ENCODE results near the gene CACHD1.
A peak's percentile ranks its signal among the peaks of the same experiment; 100 is the strongest.
"Not testable (repeated sequence)": the region's sequence is repeated elsewhere in the genome, so short reads cannot be mapped to it uniquely, and the experiment has no call there.

CACHD1 gene

DNA sequence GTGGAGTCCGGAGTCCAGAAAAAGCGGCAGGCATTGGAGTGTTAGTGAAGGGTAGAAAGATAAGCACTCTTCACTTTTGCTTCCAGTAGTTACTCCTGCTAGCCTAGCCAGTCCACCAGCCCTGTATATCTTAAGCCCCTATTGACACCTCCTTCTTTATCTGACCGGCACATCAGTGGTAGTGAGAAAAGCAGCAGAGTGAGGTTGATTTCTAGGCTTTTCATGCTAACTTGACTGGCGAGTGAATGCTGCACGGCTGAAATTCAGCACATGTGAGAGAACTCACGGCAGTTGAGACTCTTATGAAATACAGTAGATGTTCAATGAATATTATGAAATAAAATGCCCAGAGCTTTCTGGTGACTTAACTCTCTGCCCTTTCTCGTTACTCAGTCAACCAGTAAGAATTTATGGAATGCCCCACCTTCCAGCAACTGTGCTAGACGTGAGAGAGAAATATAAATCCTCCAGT lies 128.2 kb downstream of the CACHD1 start:
- DNase-seq = no peak

DNA sequence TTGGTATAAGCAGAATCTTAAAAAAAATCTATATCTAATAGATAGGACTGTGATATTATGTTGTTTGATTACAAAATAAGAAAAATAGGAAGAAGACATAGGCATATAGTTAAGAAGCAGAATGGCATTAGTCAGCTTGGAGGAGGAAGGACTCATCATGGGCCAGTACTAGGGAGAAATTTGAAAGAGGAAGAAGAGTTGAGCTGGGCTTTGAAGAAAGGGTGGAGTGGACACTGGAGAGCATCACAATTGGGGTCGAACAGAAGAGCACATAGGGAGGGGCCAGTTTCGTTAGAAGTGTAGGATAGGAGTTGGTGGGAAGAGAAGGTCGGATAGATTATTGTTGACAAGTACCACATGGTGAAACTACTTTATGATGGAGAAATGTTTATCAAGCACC lies 129.3 kb downstream of the CACHD1 start:
- no peak for DNase-seq

DNA sequence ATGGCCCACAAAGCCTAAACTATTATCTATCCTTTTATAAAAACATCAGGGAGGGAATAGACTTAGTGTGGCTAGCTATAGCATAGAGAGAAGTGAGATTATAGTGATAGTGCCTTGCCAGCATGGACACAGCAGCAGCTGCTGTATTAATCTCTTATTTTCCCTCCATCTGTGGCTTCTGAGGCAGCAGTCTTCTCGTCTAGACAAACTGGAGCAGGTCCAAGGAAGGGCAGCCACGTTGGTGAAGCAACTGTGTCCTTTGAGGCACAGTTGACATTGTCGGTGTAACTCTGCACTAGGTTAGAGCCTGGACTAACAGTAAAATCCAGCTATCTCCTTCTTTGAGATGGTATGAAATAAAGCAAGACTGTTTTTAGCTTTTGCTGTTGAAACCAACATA lies 131.3 kb downstream of the CACHD1 start:
- no peak for DNase-seq

DNA sequence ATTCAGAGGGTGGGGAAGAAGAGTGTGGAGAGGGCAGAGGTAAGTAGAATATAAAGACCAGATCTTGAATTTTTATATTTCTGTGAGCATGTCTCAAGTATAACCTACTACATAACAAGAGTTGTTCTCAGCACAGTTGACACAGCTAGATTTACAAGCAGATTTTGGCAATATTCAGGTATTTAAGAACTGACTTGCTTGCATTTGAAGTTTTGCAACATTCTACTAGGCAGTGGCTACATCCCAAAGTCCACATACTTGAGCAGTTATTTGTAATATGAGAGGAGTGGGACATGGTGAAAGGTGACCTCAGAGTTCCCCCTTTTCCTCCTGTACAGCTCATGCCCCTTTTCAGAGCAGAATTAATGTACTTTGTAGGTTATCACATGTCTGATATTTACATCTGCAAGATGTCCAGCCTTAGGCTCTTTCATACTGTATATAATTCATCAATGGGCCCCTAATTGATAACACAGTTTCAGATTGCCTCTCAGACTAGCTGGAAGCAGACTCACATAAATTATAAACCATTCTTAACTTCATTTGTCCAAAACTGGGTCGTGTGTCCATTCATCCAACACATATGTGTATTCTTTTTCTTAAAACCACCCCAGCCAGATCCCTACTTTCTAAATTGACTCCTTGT lies 138.2 kb downstream of the CACHD1 start:
- DNase-seq = no peak

DNA sequence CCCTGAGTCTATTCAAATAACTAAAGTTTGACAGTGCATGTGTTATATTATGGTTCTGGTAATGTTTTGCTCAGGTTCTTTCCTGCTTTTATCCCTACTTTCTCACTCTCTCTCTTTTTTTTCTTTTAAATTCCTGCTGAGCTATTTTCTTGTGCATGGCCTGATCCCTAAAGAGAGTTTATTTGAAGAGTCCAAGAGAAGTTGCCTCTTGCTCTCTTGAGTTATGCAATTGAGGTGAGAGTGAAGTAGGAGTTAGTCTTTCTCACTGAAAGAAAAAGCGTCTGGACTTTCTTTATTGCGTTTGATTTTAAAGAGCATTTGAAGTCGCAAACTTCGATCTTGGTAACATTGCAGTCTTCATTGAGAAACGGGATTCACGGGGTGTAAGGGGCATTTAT lies 138.7 kb downstream of the CACHD1 start:
- DNase-seq = no peak

DNA sequence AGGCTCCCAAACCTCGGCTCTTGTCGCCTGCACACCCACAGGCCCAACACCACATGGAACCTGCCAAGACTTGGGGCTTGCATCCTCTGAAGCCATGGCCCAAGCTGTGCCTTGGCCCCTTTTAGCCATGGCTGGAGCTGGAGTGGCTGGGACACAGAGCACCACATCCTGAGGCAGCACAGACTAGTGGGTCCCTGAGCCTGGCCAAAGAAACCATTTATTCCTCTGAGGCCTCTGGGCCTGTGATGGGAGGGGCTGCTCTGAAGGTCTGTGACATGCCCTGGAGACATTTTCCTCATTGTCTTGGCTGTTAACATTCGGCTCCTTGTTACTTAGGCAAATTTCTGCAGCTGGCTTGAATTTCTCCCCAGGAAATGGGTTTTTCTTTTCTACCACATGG lies 141.0 kb downstream of the CACHD1 start:
- DNase-seq = not testable (repeated sequence)

DNA sequence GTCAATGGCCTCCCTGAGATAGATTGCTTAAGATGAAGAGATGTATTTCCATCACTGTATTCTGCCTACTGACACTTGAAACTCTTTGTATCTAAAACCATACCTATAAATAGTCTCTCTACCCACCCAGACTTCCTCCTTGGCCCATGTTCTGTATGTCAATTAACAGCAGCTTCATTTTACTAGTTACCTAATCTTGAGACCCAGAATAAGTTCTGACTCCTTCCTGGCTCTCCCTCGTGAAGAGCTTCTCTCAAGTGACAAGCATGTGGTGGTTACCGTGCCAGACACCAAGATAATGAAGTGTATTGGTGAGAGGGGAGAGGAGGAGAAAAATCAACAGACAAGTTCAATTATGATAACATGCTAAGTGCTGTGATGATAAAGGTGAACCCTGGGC lies 146.1 kb downstream of the CACHD1 start:
- no peak for DNase-seq

DNA sequence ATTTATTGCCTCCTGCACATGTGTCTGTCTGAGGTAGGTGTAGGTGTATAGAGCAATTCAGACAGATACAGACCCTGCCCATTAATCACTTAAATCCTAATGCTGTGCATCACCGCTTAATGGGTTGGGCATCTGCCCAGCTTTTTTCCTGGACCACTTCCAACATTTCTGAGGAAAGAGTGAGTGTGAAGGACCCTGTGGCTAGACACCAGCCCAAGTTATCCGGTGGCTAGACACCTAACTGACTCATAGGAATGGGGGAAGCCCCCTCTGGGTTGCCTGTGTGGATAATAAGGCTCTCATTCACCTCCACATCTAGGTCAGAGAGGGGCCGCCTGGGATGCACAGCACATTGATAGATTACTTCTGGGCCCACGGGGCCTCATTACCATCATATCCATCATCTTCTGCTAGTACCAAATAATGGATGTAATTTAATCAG lies 153.8 kb downstream of the CACHD1 start:
- peak; percentile 7 for DNase-seq

DNA sequence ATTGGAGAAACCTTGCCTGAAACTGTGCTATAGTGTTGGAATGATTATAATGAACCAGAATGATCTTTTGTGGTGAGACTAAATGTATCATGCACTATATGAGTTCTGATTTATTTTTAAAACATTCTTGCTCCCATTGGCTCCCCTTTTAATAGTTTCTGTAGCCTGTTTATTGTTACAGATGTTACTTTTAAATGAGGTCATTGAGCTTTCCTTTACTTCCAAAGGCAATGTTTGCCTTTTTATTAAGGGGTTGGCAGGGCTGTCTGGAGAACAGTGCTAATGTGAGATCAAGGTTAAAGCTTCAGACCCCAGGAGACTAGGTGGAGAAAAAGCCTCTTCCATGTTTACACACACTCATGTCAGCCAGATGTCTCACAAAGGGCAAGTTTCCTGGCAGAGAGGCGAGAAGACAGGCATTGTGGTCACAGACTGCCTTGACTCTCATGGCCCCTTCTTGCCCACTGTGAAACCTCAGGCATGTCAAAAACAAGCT lies 154.3 kb downstream of the CACHD1 start:
- peak; percentile 47 for DNase-seq

DNA sequence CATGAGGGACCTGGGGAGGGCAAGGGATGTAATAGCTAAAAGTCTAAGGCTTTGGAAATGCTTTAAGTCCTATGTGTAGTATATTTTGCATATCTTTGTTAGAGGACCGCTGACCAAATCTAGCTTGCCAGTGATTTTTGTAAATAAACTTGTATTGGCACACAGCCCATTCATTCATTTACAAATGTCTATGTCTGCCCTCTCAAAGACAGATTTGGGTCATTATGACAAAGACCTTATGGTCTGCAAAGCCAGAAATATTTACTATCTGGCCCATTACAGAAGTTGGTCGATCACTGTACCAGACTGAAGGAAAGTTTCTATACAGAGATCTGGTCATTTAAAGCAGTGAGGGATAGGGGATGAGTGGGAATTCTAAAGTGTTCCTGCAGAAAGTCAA lies 154.9 kb downstream of the CACHD1 start:
- no peak for DNase-seq

DNA sequence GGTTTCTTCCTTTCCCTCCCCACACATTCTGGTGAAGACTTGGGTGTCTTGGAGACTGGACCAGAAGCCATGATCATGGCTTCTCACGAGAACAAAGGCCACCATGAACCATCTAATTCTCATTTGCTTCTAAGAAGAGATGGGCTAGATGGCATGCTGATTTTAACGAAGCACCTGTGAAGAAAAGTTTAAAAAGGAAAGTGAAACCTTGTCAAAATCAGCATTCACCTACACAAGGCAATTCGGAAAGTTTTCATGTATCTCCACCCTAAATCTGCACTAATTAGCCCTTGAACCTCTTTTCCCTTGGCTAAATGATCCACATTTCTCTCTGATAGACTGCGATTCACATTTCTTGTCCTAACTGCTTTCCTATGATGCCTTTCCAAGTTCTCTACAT lies 160.7 kb downstream of the CACHD1 start:
- DNase-seq = no peak

DNA sequence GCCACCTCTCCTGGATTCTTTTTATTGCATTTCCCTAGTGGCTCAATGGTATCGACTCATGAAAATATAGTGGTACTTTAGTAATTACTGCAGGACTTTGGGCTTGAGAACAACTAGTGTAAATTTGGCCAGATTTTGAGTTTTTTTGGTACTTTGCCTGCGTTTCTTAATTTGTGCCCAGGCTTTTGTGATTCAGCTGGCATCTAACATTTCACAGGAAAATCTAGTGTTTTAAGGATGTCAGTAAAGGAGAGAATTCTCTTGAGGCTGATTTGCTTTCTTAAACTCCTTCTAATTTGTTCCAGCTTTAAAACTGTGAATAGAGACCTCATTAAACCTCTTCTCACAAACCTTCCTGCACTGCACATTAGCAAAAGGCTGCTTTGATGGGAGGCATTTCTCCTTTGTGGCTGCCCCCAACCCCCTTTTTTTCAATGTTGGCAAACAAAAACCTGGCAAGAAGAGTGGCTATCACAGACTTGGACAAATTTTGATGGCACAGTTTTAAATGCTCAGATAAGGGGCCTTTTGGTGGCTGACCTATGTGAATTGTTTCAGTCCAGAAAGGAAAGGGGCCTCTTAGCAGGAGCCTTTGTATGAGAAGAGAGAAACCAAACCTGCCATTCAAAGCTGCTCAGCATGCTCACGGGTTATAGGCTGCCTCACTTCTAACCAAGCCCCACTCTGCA lies 161.6 kb downstream of the CACHD1 start:
- DNase-seq = no peak

DNA sequence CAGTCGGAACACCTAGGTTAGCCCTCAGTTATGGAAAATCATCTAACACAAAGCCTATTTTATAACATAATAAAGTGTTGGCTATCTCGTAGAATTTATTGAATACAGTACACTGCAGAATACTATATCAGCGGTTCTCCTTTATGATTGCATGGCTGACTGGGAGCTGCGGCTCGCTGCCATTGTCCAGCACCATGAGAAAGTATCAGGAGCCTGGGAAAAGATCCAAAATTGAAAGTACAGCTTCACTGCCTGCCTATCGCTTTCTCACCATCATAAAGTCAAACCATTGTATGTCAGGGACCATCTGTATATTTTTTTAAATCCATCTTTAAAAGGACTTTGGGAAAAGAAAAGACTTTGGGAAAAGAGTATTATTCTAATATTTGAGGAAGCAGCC lies 163.0 kb downstream of the CACHD1 start:
- DNase-seq = no peak

DNA sequence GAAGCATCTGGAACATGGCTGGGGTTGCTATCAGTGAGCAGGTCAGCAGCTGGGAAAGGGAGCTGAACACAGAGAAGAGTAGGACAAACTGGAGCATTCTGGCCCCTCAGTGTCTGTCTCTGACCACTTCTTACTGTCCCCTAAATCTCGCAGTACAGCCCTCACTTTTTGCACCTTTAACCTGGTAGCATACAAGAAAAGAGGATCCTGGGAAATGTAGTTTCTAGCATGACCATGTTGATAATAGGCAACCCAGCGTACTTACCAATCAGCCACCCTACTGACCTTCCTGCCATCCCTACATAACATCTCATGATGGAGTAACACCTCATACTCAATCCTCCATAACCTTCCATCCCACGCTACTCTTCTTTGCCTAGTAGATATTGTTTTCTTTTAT lies 175.8 kb downstream of the CACHD1 start:
- no peak for DNase-seq

DNA sequence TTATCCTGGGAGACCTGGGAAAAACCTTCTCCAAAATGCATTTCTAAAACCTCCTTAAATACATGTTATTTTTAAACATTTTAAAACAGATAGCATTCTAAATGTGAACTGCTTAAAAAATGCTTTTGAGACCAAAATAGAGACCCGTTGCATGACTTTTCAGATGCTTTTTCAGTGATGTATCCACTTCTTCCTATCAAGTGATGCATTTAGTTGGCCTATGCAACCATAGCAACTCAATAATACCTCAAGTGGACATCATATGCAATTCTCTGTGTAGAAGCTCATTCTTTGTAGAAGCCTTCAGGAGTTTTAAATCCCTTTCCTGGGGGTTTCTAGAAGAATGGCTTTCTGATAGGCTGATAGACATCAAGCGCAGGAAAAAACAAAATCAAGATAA lies 180.5 kb downstream of the CACHD1 start:
- DNase-seq = no peak

DNA sequence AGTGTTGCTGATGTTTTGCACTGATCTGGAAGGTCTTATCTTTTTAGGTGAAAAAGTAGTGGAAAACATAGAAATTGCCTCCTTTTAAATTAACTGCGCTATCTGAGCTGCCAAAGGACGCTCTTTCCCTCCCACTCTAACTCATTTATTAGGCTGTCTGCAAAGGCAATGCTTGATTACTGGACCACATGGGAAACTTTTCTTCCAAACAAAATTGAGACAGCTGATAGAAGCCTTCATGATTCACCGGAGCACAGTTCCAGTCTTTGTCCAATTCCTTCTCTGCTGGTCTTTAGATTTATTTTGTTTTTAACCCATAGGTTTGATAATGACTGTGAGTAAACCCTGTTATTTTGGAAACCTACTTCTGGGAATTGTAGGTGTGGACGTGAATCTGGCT lies 181.9 kb downstream of the CACHD1 start:
- no peak for DNase-seq

DNA sequence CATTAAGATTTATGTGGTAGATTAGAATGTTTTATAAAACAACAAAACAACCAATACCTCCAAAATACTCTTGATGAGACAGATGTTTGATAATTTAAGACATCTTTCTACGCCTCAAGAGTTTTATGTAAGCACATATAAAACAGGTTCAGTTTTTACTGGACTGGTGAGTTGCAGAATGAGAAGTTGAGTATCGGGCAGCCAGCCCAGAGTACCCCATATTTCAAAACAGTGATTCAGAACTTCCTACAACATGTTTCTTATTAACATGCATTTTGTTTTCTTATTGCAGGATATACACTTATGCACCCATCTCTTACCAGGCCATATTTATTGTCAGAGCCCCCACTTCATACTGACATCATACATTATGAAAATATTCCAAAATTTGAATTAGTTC lies 183.5 kb downstream of the CACHD1 start:
- DNase-seq = no peak

DNA sequence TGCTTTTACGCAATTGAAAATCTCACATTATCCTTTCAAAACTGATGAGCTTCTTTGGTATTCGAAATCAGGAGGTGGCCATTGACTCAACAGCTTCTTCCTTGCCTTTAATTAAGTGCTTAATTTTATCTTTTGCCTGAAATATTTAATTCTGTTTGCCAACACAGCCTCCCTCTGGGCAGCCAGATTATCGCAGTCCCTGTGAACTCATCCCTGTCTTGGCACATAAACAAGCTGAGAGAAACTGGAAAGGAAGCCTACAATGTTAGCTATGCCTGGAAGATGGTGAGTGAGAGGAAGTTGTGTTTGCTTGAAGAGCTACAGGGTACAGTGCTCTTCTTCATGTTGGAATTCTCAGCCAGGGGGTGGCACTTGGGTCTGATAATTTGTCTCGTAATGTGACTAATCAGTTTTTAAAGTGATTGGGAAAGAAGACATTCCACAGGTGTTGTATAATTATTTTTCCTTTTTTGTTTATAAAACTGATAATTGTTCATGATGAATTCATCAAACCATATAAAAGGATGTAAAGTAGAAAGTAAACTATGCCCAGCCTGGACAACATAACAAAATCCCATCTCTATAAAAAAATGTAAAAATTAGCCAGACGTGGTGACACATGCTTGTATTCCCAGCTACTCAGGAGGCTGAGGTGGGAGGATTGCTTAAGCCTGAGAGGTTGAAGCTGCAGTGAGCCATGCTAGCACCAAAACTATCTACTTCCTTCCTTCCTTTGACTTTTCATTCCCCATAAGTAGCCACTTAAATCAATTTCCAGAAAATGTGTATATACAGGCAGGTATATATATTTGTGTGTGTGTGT lies 184.8 kb downstream of the CACHD1 start:
- no peak for DNase-seq

DNA sequence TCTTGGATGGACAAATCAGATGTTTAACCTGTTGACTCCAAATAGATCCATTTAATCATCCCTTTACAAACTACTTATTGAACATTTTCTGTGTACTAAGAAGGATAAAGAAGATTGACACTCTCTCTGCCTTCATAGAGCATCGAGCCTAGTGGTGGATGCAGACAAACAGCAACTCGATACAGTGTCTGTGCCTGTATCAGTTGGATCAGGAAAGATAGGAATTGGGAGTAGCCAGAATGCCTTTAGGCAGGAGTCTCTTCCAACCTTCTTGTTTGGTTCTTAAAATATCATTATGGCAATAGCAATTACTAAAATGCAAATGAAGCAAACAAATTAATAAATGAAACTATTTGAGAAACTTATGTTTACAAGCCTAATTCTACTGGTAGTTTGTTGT lies 185.9 kb downstream of the CACHD1 start:
- DNase-seq = no peak

DNA sequence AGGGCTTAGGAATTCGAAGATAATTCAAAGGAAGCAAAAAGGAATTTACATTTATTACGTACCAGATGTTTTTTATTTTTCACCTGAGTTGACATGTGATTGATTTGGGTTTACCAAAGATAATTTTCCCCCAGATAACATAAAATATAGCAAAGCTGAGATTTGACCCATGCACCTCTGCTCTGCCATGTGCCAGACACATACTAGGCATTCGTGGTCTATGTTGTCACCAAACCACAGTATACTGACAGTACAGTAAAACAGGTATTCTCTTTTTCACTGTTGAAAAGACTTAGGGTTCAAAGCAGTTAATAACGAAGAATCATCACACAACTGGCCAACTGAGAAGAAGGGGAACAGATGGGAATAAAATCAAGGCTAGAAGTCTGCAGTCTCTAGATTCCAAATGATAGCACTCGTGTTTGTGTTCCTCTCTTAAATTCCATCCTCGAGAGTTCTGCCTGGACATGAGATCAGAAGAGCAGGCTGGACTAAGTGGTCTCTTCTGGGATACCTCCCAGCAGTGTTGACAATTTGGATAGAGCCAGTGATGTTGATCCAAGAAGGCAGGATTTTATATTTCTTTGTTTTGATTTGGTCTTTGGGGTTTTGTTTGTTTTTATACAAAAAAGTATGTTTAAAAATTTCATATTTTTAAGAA lies 189.7 kb downstream of the CACHD1 start:
- DNase-seq = no peak

DNA sequence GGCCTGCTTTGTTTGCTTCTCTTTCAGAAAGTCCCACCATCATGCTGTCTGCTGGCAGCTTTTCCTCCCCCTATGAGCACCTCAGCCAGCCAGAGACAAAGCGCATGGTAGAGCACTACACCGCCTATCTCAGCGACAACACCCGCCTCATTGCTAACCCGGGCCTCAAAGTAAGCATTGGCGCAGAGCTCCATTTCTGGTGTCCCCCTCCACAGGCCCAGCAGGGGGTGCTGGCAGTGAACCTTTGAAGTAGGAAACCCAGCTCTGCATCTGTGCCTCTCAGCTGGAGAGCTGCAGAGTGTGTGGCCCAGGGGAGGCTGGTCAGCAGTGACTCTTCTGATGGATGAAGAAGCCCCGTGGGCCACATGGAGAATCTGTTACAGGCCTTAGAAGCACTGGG lies 193.7 kb downstream of the CACHD1 start:
- no peak for DNase-seq

DNA sequence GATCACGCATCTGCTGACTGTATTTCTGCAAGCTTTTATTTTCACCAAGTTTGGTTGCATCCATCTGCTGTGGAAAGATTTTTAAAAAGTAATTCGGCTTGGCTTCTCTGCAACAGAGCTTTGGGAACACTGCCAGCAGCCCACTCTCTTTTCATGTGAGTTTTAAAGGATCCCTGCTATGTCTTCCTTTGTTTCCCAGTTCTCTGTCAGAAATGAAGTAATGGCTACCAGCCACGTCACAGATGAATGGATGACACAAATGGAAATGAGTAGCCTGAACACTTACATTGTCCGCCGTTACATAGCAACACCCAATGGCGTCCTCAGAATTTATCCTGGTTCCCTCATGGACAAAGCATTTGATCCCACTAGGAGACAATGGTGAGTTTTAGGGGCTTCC lies 194.4 kb downstream of the CACHD1 start:
- DNase-seq = no peak

DNA sequence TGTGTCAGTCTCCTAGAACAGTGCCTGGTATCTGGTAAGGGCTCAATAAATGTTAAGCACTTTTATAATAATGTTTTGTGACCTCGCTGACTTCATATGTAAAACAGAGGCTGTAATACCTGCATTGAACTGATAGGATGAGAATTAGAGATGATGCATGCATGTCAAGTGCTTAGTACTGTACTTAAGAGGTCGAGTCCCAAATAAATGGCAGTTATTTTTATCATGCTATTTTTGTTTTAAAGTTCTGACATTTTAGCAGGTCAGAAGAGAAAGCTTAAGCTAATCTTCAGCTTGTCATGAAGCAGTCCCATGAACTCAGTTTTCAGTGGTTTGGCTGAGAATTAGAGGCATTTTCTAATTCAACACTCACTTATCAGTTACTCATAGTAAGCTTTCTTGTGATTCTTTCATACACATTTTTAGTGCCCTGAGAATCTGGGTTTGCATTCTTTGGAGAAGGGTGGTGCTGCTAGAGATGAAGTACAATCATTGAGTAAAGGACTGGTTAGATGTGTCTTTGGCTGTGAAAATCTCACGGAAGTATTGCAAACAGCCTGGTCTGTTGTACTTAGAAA lies 199.3 kb downstream of the CACHD1 start:
- DNase-seq = no peak
